ENCODE measurements around the gene IL17REL.

IL17REL gene

GRCh38 chr22:50034126-50035081, 21.8 kb upstream of the IL17REL start:
- Mint-ChIP-seq H3K9me3 (peaks cover 2% of the 10 kb centered on the region), H3K27ac (no peak overlapping the region), H3K4me1 (peaks cover 13% of the 10 kb centered on the region), H3K36me3 (no peaks in the 10 kb centered on the region), H3K4me3 (no peak overlapping the region)
- ATAC-seq (peak; percentile 39), DNase-seq (ENCODE audit: low spot score in 2 of 2) (no peak)

- no peak overlapping the region for H3K4me3 Mint-ChIP-seq
- H3K4me1 Mint-ChIP-seq = peaks cover 21% of the 10 kb centered on the region
- no peak for ATAC-seq
- H3K9me3 Mint-ChIP-seq = no peaks in the 10 kb centered on the region
- no peaks in the 10 kb centered on the region for H3K36me3 Mint-ChIP-seq
- H3K27ac Mint-ChIP-seq = no peak overlapping the region
- DNase-seq (ENCODE audit: low spot score in 2 of 2) = no peak
These were observed 20.5 kb upstream of the IL17REL start for GRCh38 chr22:50032941-50033601.

GRCh38 chr22:50032109-50032871, 19.7 kb upstream of the IL17REL start:
- DNase-seq (ENCODE audit: low spot score in 2 of 2) (no peak), ATAC-seq (no peak)
- H3K36me3 Mint-ChIP-seq = no peaks in the 10 kb centered on the region
- H3K4me1 Mint-ChIP-seq = peaks cover 28% of the 10 kb centered on the region
- H3K9me3 Mint-ChIP-seq = no peaks in the 10 kb centered on the region
- H3K27ac Mint-ChIP-seq = no peak overlapping the region
- H3K4me3 Mint-ChIP-seq = no peak overlapping the region

- H3K4me3 Mint-ChIP-seq = no peak overlapping the region
- peaks cover 28% of the 10 kb centered on the region for H3K4me1 Mint-ChIP-seq
- H3K36me3 Mint-ChIP-seq = no peaks in the 10 kb centered on the region
- no peak overlapping the region for H3K27ac Mint-ChIP-seq
- no peak for ATAC-seq
- no peaks in the 10 kb centered on the region for H3K9me3 Mint-ChIP-seq
- no peak for DNase-seq (ENCODE audit: low spot score in 2 of 2)
These were observed 18.9 kb upstream of the IL17REL start for GRCh38 chr22:50031189-50032091.

GRCh38 chr22:50030297-50031188, 18.0 kb upstream of the IL17REL start:
- peak; percentile 88 for ATAC-seq
- Mint-ChIP-seq H3K36me3 (no peaks in the 10 kb centered on the region), H3K27ac (no peak overlapping the region), H3K4me1 (peaks cover 28% of the 10 kb centered on the region), H3K4me3 (peak overlapping the region; percentile 23), H3K9me3 (no peaks in the 10 kb centered on the region)
- DNase-seq (ENCODE audit: low spot score in 2 of 2) = peak; percentile 70 to 92

GRCh38 chr22:50027639-50028537, 15.3 kb upstream of the IL17REL start:
- H3K27ac Mint-ChIP-seq = no peak overlapping the region
- peaks cover 26% of the 10 kb centered on the region for H3K4me1 Mint-ChIP-seq
- DNase-seq (ENCODE audit: low spot score in 2 of 2) = no peak
- H3K9me3 Mint-ChIP-seq = no peaks in the 10 kb centered on the region
- no peaks in the 10 kb centered on the region for H3K36me3 Mint-ChIP-seq
- H3K4me3 Mint-ChIP-seq = peak overlapping the region; percentile 41
- peak; percentile 75 for ATAC-seq

- no peak overlapping the region for H3K27ac Mint-ChIP-seq
- peaks cover 26% of the 10 kb centered on the region for H3K4me1 Mint-ChIP-seq
- ATAC-seq (no peak), DNase-seq (ENCODE audit: low spot score in 2 of 2) (no peak)
- no peaks in the 10 kb centered on the region for H3K36me3 Mint-ChIP-seq
- no peak overlapping the region for H3K4me3 Mint-ChIP-seq
- H3K9me3 Mint-ChIP-seq = no peaks in the 10 kb centered on the region
These were observed 13.4 kb upstream of the IL17REL start for GRCh38 chr22:50025993-50026392.

- Mint-ChIP-seq H3K4me3 (no peak overlapping the region), H3K36me3 (no peaks in the 10 kb centered on the region), H3K9me3 (no peaks in the 10 kb centered on the region), H3K4me1 (peaks cover 9% of the 10 kb centered on the region), H3K27ac (no peak overlapping the region)
- ATAC-seq = no peak
- DNase-seq (ENCODE audit: low spot score in 2 of 2) = no peak
These were observed 9.7 kb upstream of the IL17REL start for GRCh38 chr22:50022171-50022819.

- H3K4me3 Mint-ChIP-seq = no peak overlapping the region
- no peaks in the 10 kb centered on the region for H3K9me3 Mint-ChIP-seq
- peaks cover 9% of the 10 kb centered on the region for H3K4me1 Mint-ChIP-seq
- no peak for DNase-seq (ENCODE audit: low spot score in 2 of 2)
- H3K27ac Mint-ChIP-seq = no peak overlapping the region
- no peak for ATAC-seq
- no peaks in the 10 kb centered on the region for H3K36me3 Mint-ChIP-seq
These were observed 8.0 kb upstream of the IL17REL start for GRCh38 chr22:50020606-50021005.

GRCh38 chr22:50019316-50019715, 6.8 kb upstream of the IL17REL start:
- Mint-ChIP-seq H3K4me1 (peaks cover 2% of the 10 kb centered on the region), H3K4me3 (peak overlapping the region; percentile 73), H3K27ac (peak overlapping the region; percentile 23), H3K9me3 (no peaks in the 10 kb centered on the region), H3K36me3 (no peaks in the 10 kb centered on the region)
- DNase-seq (ENCODE audit: low spot score in 2 of 2) (no peak), ATAC-seq (peak; percentile 29)

- H3K36me3 Mint-ChIP-seq = no peaks in the 10 kb centered on the region
- peak; percentile 71 for ATAC-seq
- H3K4me1 Mint-ChIP-seq = peaks cover 6% of the 10 kb centered on the region
- peak overlapping the region; percentile 23 for H3K27ac Mint-ChIP-seq
- peak overlapping the region; percentile 73 for H3K4me3 Mint-ChIP-seq
- no peak for DNase-seq (ENCODE audit: low spot score in 2 of 2)
- H3K9me3 Mint-ChIP-seq = no peaks in the 10 kb centered on the region
These were observed 6.2 kb upstream of the IL17REL start for GRCh38 chr22:50018608-50019285.

GRCh38 chr22:50017701-50018224, 5.2 kb upstream of the IL17REL start:
- peak overlapping the region; percentile 23 for H3K27ac Mint-ChIP-seq

More at GRCh38 chr22:50017701-50018224, 5.2 kb upstream of the IL17REL start:
- Mint-ChIP-seq H3K4me1 (peaks cover 6% of the 10 kb centered on the region), H3K9me3 (no peaks in the 10 kb centered on the region), H3K36me3 (no peaks in the 10 kb centered on the region), H3K4me3 (peak overlapping the region; percentile 73)
- ATAC-seq = no peak
- no peak for DNase-seq (ENCODE audit: low spot score in 2 of 2)

All from stimulated activated effector memory CD8-positive, alpha-beta T cell treated with anti-CD3 and anti-CD28 coated beads, Interleukin-12 subunit alpha, Interleukin-12 subunit beta, amount 100 ng/mL, for 72 hours (primary cell).